ENCODE data around the gene CBARP. TPM values are rescaled to one million over a fixed set of nuclear protein-coding genes. Genes with fewer than 3 reads are reported as not detected.

Gene CBARP
- total RNA-seq, 1 experiment from 2014 or later, result 28.4 TPM

DNA sequence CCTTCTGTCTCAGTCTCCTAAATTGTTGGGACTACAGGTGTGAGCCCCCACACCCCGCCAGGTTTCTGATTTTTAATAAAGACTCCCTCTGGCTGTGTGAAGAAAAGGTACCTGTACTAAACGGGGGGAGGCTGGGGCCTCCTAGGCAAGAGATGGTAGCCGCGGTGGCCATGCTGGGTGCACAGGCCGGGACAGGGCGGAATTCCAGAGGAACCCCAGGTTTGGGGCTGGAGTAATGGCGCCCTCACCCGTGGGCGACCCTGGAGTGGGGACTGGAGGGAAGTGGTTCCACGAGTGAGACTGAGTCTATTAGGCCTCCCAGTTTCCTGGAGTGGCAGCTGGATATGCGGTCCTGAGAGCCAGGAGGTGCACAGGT lies 1.6 kb upstream of the CBARP start:
- Histone ChIP-seq H3K4me1 (ENCODE audit: insufficient read depth, low read length) (no peaks in the 10 kb centered on the region), H3K27me3 (ENCODE audit: insufficient read depth, low read length) (no peaks in the 10 kb centered on the region), H3K4me2 (ENCODE audit: insufficient read depth, insufficient read length, low read length) (peak overlapping the region; percentile 39), H3K56ac (ENCODE audit: insufficient read length, low read depth, low read length) (no peak overlapping the region), H2BK15ac (ENCODE audit: low read depth, low read length) (no peak overlapping the region), H3K4ac (ENCODE audit: low read depth, low read length) (no peak overlapping the region), H3K9ac (ENCODE audit: extremely low read depth, insufficient read length, low read length) (no peak overlapping the region), H3K79me1 (ENCODE audit: insufficient read depth, low read depth, low read length, poor library complexity, severe bottlenecking) (no peaks in the 10 kb centered on the region), H4K91ac (ENCODE audit: insufficient read length, low read depth, low read length) (no peak overlapping the region), H3K18ac (ENCODE audit: insufficient read length, low read depth, low read length) (no peak overlapping the region), H3K9me3 (ENCODE audit: control insufficient read depth, low read depth, low read length) (no peaks in the 10 kb centered on the region), H4K8ac (replicated peaks; ENCODE audit: insufficient read length, low read depth, low read length) (no peak overlapping the region), H2BK5ac (ENCODE audit: insufficient read length, low read length) (no peak overlapping the region), H2BK120ac (ENCODE audit: low read depth, low read length, poor library complexity, severe bottlenecking) (no peak overlapping the region), H4K5ac (ENCODE audit: insufficient read length, low read depth, low read length) (no peak overlapping the region), H3K23me2 (ENCODE audit: insufficient read length, low read depth, low read length, poor library complexity, severe bottlenecking) (peaks cover 11% of the 10 kb centered on the region), H2BK20ac (ENCODE audit: low read depth, low read length, poor library complexity, severe bottlenecking) (no peak overlapping the region), H4K20me1 (ENCODE audit: control insufficient read depth, insufficient read depth, insufficient read length) (no peaks in the 10 kb centered on the region), H3K27ac (ENCODE audit: insufficient read length, low read depth, low read length) (no peak overlapping the region), H2AFZ (ENCODE audit: low read length) (no peak overlapping the region), H3K23ac (ENCODE audit: insufficient read length, low read depth, low read length) (no peak overlapping the region), H2BK12ac (ENCODE audit: insufficient read length, low read depth, low read length) (no peak overlapping the region), H3T11ph (ENCODE audit: low read length) (no peak overlapping the region), H3K14ac (ENCODE audit: insufficient read depth, low read length) (no peak overlapping the region), H3K79me2 (ENCODE audit: insufficient read depth, low read length) (no peaks in the 10 kb centered on the region; the same call in 1 of the 2 replicates), H2AK5ac (ENCODE audit: insufficient read length, low read length) (no peak overlapping the region)
- Mint-ChIP-seq H3K27ac (peak overlapping the region in 2 of 3 experiments; percentile 44 to 52; a peak in 1 of 7 replicates), H3K4me3 (peak overlapping the region; percentile 76 to 87), H3K4me1 (peaks cover 13 to 19% of the 10 kb centered on the region in 2 experiments), H3K36me3 (ENCODE audit: insufficient read depth in 1 of 3, low read depth in 3 of 3) (peaks cover 0 to 12% (median 1%) of the 10 kb centered on the region in 3 experiments; a peak in 4 of 7 replicates), H3K9me3 (no peaks in the 10 kb centered on the region; a peak in 1 of 5 replicates), H3K27me3 (ENCODE audit: low read depth) (peaks cover 1% of the 10 kb centered on the region)
- no peak for DNase-seq
- WGBS (ENCODE audit: extremely low coverage, insufficient read length, low lambda C conversion rate), result no CpG with 5 or more reads among the region's 11 CpGs
- TF ChIP-seq, protein P1, sequence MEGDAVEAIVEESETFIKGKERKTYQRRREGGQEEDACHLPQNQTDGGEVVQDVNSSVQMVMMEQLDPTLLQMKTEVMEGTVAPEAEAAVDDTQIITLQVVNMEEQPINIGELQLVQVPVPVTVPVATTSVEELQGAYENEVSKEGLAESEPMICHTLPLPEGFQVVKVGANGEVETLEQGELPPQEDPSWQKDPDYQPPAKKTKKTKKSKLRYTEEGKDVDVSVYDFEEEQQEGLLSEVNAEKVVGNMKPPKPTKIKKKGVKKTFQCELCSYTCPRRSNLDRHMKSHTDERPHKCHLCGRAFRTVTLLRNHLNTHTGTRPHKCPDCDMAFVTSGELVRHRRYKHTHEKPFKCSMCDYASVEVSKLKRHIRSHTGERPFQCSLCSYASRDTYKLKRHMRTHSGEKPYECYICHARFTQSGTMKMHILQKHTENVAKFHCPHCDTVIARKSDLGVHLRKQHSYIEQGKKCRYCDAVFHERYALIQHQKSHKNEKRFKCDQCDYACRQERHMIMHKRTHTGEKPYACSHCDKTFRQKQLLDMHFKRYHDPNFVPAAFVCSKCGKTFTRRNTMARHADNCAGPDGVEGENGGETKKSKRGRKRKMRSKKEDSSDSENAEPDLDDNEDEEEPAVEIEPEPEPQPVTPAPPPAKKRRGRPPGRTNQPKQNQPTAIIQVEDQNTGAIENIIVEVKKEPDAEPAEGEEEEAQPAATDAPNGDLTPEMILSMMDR (conservative IDR thresholded peaks at IDR 0.05), result no peak

All from H9 (cell line).